CD1c-positive myeloid dendritic cell (primary cell): ENCODE results near the gene CRHBP.
A peak's percentile ranks its signal among the peaks of the same experiment; 100 is the strongest.
"Not testable (repeated sequence)": the region's sequence is repeated elsewhere in the genome, so short reads cannot be mapped to it uniquely, and the experiment has no call there.

Experiments
- DNase-seq: peaks from one replicate; pipeline ENCODE4 v3.0.0-alpha.2; 2016; ENCODE audit errors: extremely low spot score

CRHBP gene

DNA sequence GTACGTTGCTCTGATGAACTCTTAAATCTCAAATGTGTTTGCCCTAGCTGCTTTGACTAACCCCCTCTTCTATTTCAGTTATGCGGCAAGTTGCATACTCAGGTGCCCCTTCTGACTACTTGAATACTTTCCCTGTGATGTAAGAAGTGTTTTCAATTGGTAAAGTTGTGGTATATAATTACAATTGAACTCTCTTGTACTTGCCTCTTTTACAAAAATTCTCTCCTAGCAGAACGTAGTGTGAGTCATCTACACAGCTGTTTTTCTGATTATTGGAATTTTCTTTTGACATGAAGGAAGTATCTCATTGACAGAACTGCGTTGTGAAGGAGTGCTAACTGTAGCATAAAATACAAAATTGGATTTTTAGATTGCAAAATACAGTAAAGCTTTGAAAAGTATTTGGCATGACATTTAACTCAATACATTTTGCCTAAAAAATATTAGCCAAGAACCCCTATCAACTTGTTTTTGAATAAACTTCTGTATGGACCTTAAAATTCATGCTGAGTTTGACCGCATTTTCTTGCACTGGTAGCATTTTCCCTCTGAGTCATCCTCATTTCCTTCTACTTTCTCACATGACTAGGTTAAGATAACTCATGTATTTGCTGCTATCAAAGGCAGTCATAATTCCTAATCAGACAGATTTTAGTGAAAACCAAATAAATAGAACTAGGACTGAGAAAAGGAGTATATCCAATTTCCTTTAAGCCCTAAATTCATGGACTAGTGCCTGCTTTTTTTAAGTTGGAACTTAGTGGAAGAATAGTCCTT lies 6.3 kb downstream of the CRHBP start:
- DNase-seq = peak; percentile 58

DNA sequence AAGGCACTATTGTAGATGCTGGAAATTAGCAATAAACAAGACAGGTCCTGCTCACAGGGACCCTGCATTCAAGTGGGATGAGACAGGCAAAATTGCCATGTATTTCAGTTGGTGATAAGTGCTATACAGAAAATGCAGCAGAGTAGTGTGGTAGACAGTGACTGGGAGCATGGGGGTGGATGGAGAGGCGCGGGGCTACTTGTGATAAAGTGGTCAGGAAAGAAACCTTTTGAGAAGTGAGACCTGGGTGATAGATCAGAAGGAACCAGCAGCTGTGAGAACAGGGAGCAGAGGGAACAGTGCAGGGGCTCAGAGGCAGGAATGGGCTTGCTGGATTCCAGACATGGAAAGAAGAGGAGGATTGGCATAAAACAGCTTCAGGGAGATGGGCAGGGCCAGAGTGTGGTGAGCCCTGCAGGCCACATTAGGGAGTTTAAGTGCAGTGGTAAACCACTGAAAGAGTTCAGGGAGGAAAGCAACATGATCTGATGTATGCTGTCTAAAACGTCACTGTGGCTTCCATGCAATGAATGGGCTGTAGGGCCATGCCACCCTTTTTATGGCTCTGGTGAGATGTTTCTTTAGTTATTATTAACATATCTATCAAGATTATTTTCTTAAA lies 7.3 kb downstream of the CRHBP start:
- no peak for DNase-seq

- DNase-seq = no peak
These were observed 11.2 kb downstream of the CRHBP start for GRCh38 chr5:76964060-76964459.

DNA sequence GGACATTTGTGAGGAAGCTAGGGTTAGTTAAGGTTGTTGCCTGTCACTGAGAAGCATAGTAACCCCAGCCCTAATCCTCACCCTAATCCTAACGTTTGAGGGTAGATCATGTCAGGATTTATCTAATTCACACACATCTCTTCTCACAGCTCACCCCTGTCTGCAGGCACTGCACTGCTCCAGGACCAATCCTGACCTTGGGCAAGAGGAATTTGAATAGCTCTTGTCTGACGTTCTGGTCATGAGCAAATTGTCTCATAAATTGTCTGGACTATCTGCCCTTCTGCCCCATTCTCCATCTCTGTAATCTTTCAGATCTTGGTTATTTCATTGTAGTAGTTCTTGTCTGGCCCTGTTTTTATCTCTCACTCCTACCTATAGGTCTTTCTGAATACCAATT lies 18.7 kb downstream of the CRHBP start:
- DNase-seq = no peak

- no peak for DNase-seq
These were observed 19.8 kb downstream of the CRHBP start for GRCh38 chr5:76972689-76973088.

DNA sequence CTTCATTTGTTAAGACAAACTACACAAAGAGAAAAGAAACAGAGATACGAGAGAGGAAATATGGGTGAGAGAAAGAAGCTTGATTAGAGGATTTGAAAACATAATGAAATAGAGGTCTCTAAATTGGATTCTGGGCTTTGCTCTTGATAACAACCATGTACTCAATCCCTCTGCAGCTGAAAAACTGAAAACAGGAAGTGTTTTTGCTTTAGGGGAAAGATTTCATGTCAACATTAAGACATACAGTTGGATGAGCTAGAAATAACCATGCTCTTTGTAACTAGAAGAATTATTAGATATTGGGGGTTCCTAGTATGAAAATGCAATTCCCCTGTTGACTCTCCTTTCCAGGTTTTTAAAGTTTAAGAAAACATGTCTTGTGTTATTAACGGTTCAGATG lies 21.9 kb downstream of the CRHBP start:
- no peak for DNase-seq

DNA sequence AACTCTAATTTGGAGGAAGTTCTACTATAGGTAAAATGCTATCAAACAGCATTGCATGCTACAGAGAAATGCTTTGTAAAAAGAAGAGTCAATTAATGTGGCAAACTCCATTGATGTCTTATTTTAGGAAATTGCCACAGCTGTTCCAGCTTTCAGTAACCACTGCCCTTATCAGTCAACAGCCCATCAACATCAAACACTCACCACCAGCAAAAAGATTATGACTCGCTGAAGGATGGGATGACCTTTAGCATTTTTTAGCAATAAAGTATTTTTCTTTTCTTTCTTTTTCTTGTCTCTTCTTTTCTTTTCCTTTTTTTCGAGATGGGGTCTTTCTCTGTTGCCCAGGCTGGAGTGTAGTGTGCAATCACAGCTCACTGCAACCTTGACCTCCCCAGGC lies 26.0 kb downstream of the CRHBP start:
- DNase-seq = no peak

- DNase-seq = no peak
These were observed 27.8 kb downstream of the CRHBP start for GRCh38 chr5:76980518-76981144.

GRCh38 chr5:76982450-76982849 lies 29.6 kb downstream of the CRHBP start:
- DNase-seq = no peak

DNA sequence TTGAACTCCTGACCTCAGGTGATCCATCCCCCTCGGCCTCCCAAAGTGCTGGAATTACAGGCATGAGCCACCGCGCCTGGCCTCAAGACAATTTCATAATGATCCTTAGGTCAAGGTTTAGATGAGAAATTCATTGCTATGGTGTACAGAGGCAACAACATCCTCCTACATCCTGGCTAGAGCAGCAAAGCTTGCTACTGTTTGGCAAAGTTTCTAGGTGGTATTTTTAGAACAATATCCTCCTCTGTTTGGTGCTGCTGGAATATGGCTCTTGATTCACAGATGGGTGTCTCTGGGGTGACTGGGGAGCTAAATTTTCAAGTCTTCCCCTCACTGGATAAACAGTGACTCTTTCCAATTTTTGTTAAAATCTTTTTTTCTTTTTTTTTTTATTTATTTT lies 30.6 kb downstream of the CRHBP start:
- no peak for DNase-seq

DNA sequence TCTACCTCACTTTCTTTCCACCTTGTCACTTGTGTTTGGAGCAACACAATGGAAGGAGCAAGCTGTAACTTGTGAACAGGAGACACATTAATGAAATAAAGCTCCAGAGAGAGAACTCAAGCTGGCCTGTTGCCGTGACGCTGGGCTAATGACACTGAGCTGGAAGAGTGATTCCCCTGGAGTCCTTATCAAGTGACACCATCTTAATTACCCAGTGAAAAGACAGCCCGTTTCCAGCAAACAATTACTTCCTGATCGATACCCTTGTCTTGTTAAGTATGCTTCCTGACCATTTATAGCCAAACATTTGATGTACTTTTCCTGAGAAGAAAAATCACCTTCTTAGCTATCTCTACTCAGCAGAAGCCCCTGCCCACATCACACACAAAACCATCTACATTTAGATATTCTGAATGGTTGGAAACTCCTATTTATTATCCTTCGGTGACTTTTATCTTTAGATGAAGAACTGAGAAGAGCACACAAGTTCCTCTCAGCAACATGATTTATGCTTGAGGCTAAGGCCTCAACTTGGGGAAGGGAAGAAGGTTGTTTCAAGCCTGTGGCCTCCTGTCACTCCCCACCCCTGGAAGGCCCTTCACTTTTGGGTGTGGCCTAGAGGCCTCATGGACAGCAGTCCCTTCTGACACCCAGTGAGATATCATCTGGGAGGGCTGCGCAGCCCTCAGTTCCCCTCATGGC lies 34.1 kb downstream of the CRHBP start:
- peak; percentile 19 for DNase-seq

GRCh38 chr5:76990899-76991459 lies 38.1 kb downstream of the CRHBP start:
- DNase-seq = peak; percentile 69

GRCh38 chr5:76993436-76993835 lies 40.6 kb downstream of the CRHBP start:
- not testable (repeated sequence) for DNase-seq

GRCh38 chr5:76994337-76994736 lies 41.5 kb downstream of the CRHBP start:
- no peak for DNase-seq

GRCh38 chr5:76998251-76998650 lies 45.4 kb downstream of the CRHBP start:
- not testable (repeated sequence) for DNase-seq

- DNase-seq = peak; percentile 64
These were observed 46.6 kb downstream of the CRHBP start for GRCh38 chr5:76999451-76999850.

- no peak for DNase-seq
These were observed 50.4 kb downstream of the CRHBP start for GRCh38 chr5:77003246-77003645.

- no peak for DNase-seq
These were observed 53.3 kb downstream of the CRHBP start for GRCh38 chr5:77006124-77006523.

DNA sequence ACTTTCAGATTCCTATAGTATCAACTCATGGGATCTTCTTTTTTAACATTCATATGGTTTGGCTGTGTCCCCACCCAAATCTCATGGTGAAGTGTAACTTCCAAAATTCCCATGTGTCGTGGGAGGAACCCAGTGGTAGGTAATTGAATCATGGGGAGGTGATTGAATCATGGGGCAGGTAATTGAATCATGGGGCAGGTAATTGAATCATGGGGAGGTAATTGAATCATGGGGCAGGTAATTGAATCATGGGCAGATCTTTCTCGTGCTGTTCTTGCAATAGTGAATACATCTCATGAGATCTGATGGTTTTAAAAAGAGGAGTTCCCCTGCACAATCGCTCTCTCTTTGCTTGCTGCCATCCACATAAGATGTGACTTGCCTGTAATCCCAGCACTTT lies 55.6 kb downstream of the CRHBP start:
- DNase-seq = no peak

DNA sequence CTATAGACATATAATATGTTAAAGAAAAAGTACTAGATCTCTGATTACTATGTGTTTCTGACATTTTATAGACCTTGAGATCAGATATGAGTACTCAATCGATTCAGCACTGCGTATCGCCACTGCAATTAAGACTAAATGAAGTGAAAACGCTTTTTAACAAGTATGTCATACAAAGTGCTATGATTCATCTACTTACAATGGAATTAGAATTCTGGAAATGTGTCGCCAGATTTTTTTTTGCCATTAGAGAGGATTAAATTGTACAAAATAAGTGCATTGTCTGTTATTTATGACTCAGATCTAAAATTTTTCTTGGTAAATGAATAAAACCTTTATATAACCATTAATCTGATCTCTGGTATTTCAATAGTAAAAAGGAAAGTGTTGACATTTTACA lies 57.4 kb downstream of the CRHBP start:
- no peak for DNase-seq

DNA sequence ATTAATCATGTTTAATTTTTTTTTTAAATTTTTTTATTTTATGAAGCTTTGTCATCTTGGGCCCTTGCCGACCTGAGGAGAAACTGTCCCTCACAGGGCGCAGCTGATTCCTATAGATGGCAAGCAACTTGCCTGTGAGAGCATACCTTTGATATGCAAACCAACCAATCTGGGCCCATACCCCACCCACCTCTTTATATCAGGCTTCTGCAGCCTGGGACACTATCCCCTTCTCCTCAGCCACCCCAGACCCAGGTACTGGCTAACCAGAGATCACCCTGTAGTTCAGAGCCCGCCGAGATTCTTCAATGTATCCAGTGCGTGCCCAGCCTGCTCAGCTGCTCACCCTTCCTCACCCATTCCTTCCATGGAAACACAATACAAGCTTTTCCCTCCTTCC lies 58.7 kb downstream of the CRHBP start:
- no peak for DNase-seq

DNA sequence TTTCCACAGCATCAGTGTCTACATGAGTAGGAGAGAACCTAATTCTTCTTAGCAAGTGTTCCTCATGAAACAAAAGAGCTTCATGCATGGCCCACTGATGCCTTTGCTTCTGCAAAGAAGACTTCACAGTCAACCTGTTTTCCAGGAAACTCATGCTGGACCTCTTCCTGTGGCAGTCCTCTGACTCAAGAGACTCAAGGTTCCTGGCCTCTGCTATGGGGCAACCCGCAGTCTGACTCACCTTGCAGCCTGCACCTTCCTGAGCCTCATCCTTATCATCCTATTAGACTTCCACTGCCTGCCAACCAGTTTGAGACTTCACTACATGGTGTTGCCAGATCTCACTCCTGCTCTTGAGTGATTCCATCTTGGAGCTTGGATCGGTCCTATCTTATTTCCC lies 59.8 kb downstream of the CRHBP start:
- DNase-seq = no peak
